DMS114 treated with DMSO at 0.1 percent for 48 hours (cell line): Measurements from ENCODE around the gene NAA20.

ENCODE experiments used
- DNase-seq: peaks from one replicate; lab custom pipeline; 2025; ENCODE audit not compliant: unreplicated experiment; lab: John Stamatoyannopoulos, UW

NAA20 gene

GRCh38 chr20:20018366-20018765 lies 1.2 kb downstream of the NAA20 start:
- no peak for DNase-seq

GRCh38 chr20:20019123-20019522 lies 2.0 kb downstream of the NAA20 start:
- no peak for DNase-seq

- no peak for DNase-seq
Observed at GRCh38 chr20:20020908-20021307, 3.7 kb downstream of the NAA20 start.

- DNase-seq: no peak
Observed at GRCh38 chr20:20021835-20022234, 4.7 kb downstream of the NAA20 start.

- no peak for DNase-seq
Observed at GRCh38 chr20:20022498-20022897, 5.3 kb downstream of the NAA20 start.

- no peak for DNase-seq
Observed at GRCh38 chr20:20023395-20023794, 6.2 kb downstream of the NAA20 start.

GRCh38 chr20:20024942-20025341 lies 7.8 kb downstream of the NAA20 start:
- DNase-seq: no peak

- DNase-seq: no peak
Observed at GRCh38 chr20:20027284-20027683, 10.1 kb downstream of the NAA20 start.

GRCh38 chr20:20031790-20032189 lies 14.6 kb downstream of the NAA20 start:
- no peak for DNase-seq

- no peak for DNase-seq
Observed at GRCh38 chr20:20034486-20034885, 17.3 kb downstream of the NAA20 start.

- DNase-seq: no peak
Observed at GRCh38 chr20:20036756-20037155, 19.6 kb downstream of the NAA20 start.

- DNase-seq: no peak
Observed at GRCh38 chr20:20037960-20038359, 20.8 kb downstream of the NAA20 start.

- no peak for DNase-seq
Observed at GRCh38 chr20:20038586-20038985, 21.4 kb downstream of the NAA20 start.

GRCh38 chr20:20039752-20040387 lies 22.7 kb downstream of the NAA20 start:
- DNase-seq: no peak

GRCh38 chr20:20051767-20052073 lies 34.6 kb downstream of the NAA20 start:
- no peak for DNase-seq

- peak; percentile 85 for DNase-seq
Observed at GRCh38 chr20:20052074-20052970, 35.2 kb downstream of the NAA20 start, which contains the start of the genes CFAP61 and CRNKL1. CFAP61 (plus strand) TSS chr20:20052532; CDS start chr20:20056654, 4,122 bp downstream. CRNKL1 (minus strand) TSS chr20:20052466; CDS start chr20:20052342, 124 bp downstream.

- no peak for DNase-seq
Observed at GRCh38 chr20:20060234-20060998, 43.3 kb downstream of the NAA20 start.

GRCh38 chr20:20063941-20064702 lies 47.0 kb downstream of the NAA20 start:
- DNase-seq: no peak

- DNase-seq: no peak
Observed at GRCh38 chr20:20065361-20065760, 48.2 kb downstream of the NAA20 start.

GRCh38 chr20:20070871-20071726 lies 53.9 kb downstream of the NAA20 start:
- no peak for DNase-seq
